Midbrain (tissue), 1 donor: Measurements from ENCODE around the gene EFNB2.

Experiments used
- DNase-seq: peaks from one replicate; lab custom pipeline; 2025; lab: John Stamatoyannopoulos, UW

EFNB2 gene, protein sequence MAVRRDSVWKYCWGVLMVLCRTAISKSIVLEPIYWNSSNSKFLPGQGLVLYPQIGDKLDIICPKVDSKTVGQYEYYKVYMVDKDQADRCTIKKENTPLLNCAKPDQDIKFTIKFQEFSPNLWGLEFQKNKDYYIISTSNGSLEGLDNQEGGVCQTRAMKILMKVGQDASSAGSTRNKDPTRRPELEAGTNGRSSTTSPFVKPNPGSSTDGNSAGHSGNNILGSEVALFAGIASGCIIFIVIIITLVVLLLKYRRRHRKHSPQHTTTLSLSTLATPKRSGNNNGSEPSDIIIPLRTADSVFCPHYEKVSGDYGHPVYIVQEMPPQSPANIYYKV

DNA sequence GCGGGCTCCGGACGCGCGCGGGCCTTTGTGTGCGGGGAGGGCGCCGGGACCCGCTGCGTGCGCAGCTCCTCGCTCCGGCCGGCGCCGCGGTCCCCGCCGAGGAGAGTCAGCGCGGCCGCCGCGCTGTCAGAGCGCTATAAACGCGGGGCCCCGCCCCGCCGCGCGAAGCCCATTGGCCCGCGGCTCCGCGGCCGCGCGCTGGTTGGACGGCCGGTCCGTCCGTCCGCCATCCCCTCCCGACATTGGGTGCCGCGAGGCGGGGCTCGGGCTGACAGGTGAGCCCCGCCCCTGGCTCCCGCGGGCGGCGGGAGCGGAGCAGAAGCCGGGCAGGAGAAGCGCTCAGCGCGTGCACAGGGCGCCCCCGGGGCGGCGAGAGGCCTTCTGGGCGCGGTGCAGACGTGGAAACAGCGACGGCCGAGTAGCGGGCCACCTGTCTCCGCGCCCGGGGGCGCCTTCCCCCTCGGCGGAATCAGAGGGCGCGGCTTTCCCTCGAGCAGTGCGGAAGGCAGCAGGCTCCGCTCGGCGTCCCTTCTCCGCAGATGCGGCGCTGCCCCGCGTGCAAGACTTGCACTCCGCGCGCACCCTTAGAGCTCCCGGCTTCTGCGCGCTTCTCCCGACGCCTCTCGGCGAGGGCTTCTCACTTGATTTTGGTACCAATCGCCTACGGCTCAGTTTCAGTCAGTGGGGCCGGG, at the start of gene EFNB2:
TSS of gene EFNB2 (minus strand) at position 111 of the 692 bp plus-strand sequence. CDS start 698 bp downstream, outside the sequence.
- peak; percentile 89 for DNase-seq

DNA sequence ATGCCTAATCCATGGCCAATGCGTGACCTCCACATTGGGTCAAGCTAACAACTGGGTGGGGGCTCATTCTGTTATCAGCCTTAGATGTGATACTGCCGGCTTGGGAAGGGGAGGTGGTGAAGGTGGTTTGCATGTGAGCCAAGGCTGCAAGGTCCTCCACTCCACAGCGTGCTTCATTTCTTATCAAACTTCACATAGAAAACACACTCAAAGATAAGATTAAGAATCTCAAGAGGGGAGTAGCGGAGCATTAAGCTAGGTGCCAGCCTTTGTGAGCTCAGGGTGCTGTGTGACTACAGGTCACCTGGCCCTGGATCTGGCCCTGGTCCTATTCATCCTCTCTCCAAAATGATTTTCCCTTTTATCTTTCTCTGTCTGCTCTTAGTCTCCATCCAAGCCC, 45.8 kb upstream of the EFNB2 start:
- DNase-seq, result no peak

DNA sequence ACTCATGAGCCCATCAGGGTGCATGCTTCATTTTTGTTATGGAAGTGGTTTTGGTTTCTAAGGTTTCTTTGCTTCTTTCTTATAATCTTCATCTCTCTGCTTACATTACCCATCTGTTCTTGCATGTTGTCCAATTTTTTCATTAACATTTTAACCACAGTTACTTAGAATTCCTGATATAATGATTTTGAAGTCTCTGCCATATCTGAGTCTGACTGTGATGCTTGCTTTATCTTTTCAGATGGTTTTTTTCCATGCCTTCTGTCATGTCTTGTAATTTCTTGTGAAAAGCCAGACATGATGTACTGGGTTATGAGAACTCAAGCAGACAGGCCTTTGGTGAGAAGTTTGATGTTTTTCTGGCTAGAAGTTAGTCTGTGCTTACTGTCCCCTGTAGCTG, 40.4 kb upstream of the EFNB2 start:
- no peak for DNase-seq

DNA sequence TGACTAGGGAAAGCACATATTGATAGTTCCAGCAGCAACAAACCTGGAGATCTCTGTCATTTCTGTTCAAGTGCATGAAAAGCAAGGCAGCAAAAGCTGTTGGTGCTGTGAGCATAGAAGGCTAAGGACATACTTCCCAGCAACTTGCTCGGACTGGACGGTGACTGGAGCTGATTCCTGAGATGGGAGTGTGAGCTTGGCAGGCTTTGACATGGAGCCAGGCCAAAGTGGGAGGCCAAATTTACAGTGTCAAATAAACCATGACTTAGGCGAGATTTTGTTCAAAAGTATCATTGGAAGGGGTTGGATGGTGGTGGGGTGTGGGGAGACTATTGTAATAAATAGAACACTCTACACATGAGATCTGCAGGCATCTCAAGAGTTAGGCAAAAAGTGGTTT, 38.4 kb upstream of the EFNB2 start:
- DNase-seq, result no peak

DNA sequence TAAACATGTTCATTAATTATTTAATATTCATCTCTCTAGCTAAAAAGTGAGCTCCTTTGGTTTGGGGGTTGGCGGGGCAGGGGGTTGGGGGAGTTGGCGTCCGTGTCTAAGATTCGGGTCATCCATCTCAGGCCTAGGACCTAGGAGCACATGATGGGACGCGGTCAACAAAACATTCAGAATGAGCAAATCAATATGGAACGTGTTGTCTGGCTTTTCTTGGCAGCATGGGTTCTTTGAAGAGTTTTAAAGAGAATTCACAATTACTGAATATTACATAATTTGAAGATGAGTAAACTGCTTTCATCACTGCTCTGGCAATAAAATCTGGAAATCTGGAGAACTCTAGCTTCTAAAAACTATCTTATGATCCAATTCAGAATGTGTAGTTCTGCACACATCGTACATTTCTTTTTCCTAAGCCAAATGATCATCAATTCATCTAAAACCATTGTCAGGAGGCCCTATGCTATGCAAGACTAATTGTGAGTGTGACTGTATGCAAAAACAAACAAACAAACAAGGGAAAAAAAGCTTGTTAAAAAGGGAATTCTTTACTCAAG, 37.9 kb upstream of the EFNB2 start:
- no peak for DNase-seq

DNA sequence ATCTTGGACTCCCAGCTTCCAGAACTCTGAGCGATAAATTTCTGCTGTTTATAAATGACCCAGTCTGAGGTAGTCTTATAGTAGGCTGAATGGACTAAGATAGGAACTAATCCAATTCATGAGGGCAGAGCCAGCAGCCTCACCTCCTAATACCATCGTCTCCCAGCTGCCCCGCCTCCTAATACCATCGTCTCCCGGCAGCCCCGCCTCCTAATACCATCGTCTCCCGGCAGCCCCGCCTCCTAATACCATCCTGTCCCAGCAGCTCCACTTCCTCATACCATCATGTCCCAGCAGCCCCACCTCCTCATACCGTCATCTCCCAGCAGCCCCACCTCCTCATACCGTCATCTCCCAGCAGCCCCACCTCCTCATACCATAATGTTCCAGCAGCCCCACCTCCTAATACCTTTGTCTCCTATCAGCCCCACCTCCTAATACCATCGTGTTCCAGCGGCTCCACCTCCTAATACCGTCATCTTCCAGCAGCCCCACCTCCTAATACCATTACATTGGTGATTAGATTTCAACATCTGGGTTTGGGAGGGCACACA, 34.9 kb upstream of the EFNB2 start:
- DNase-seq, result no peak

DNA sequence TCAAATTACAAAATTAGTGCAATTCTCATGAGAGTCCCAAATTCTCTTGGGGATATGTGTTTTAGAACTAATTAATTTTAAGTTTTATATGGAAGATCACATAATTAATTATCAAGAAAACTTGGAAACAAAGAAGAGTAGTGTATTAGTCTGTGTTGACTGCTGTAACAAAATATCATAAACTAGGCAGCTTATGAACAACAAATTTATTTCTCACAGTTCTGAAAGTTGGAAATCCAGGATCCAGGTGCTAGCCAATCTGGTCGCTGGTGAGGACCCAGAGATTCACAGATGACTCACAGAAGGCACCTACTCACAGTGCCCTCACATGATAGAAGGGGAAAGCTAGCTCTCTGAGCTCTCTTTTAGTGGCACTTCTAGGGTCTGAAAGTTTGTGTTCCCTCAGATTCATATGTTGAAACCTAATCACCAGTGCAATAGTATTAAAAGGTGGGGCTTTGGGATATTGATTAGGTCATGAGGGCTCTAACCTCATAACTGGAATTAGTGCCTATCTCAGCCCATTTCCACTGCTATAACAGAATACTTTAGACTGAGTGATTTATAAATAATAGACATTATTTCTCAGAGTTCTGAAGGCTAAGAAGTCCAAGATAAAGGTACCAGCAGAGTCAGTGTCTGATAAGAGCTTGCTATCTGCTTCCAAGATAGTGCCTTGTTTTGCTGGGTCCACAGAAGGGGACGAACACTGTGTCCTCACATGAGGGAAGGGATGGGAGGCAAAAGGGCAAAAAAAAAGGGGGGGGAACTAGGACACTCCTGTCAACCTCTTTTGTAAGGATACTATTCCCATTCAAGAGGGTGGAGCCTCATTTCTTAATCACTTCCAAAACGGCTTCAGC, 34.0 kb upstream of the EFNB2 start:
- DNase-seq, result no peak

DNA sequence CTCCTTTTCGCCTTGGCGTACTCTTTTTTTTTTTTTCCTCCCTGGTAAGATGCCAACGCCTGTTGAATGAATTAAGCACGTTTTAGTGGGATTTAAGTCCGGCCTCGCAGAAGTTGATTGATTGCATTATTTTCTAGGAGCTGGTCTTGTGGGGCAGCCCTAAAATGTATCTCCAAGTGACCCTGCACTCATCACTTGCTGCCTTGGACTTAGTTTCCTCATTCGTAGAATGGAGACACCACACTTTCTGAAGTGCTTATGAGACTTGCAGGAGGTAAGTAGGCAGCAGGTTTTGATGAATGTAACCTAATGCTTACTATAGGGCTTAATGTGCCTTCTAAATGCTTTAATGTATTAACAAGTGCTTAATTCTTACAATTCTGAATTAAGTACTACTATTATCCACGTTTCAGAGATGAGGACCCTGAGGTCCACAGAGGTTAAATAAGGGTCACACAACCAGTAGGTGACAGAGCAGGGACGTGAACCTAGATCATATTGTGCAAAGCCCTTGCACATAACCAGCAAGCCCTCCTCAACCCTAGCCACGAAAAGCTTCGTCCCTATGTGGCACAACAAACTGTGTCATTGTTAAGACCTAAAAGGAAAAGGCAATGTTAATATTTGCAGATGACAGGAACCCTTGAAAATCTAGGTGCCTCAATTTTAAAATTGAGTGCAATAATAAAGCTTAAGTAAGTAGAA, 33.0 kb upstream of the EFNB2 start:
- DNase-seq, result no peak

DNA sequence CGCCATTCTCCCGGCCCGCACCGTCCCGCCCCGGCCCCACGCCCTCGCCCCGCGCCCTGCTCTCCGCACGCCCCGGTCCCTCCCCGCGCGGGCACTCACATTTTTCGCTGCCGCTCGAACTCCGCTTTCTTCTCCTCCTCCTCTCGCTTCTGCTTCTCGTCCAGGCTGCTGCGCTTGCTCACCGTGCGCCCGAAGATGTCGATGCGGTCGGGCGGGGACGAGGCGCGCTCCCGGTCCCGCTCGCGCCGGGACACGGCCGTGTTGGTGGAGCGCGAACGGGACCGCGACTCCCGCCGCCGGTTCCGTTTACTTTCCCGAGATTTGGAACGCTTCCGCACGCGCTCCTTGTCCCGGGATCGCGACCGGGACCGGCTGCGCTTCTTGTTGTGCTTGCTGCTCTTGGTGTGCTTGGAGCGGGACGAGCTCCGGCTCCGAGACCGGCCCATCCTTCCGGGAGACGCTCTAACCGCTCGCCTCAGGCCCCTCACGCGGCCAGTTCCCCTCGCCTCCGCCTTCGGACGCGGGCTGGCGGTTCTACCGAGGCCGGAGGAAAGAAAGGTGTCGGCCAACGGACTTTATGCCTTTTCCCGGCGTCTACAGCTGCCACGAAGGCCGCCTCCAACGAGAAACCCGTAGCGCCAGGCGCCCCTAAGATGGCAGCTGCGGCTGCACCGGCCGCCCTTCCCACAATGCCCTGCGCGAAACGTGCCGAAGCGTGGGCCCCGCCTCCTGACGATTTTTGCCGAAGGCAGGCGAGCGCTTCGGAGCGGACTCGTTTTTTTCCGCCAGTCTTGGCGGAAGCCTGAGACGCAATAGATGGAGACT, 32.2 kb upstream of the EFNB2 start, which contains the start of gene ARGLU1:
TSS of gene ARGLU1 (minus strand) at position 664 of the 825 bp plus-strand sequence. CDS start at position 446, 218 bp downstream.
- DNase-seq, result peak; percentile 92

DNA sequence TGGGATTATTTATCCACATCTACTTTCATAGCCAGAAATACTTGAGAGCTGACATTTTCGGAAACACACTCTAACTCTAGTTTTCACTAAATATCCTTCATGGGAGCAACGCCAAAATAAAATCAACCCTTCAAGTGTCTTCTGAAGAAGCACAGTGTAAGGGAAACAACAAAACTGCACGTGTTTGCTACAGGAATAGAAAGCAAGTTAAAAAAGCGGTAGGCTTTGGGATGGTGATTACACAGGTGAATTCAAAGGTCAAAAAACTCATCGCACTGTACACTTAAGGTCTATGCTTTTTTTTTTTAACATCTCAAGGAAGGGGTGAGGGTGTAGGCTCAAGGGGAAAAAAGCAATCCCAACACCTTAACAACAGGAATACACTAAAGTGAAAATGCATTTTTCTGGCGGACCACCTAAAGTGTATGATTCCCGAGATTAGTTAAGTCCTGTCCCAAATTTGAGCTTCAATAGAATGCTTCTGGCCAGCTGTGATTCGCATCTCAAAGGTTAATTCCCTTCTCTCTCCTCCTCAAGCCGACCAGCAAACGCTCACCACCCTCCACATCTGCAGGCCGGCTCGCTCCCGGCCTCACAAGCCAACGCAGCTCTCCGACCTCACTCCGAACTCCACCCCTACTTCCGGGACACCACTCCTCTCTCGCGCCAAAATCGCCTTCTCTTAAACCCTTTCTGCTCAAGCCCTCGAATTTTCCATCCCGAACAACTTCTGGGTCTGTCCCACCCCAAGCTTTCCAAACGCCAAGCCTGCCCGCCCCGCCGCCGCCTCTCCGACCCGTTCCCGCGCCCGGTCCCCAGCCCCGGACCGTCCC, 31.4 kb upstream of the EFNB2 start:
- peak; percentile 24 for DNase-seq

DNA sequence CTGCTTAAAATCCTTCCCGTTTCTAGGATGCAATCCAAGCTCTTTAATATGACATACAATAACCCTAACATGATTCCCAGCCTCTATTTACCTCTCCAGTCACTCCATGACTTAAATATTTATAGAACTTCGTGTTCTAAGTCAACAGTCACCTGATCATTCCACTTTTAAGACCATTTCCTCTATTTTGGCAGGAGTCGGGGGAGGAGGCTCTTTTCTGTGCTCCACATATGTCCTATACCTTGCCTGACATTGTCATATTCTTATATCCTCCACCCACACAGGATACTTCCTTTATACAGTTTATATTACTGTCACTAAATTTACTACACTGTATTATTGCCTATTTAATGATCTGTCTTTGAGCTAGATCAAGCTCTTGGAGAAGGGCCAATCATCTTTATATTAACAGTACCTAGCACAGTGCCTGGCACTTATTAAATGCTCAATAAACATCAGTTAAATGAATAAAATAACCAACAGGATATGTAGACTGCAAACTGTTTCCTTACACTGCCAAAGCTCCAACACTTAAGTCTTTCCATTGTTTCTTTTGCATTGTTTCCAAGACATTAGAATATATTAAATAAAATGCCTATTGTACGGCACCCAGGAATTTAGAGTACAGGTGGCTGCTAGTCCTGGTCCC, 29.8 kb upstream of the EFNB2 start:
- no peak for DNase-seq

DNA sequence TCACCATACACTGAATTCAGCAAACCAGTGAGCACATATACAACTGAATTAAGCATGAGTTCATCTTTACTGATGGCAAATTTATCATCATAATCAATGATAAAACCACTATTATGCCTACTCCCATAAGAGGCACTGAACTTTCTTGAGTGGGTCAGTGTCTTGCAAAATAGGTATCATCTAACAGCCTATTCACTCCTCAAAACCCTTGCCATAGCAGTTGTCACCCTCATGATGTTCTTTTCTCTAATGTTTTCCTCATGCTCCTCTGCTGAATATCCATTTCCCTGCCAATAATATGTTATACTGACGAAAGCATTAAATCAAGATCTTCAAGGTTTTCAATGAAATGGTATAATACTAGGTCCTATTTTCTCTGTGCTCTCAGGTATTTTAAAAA, 26.8 kb upstream of the EFNB2 start:
- no peak for DNase-seq

DNA sequence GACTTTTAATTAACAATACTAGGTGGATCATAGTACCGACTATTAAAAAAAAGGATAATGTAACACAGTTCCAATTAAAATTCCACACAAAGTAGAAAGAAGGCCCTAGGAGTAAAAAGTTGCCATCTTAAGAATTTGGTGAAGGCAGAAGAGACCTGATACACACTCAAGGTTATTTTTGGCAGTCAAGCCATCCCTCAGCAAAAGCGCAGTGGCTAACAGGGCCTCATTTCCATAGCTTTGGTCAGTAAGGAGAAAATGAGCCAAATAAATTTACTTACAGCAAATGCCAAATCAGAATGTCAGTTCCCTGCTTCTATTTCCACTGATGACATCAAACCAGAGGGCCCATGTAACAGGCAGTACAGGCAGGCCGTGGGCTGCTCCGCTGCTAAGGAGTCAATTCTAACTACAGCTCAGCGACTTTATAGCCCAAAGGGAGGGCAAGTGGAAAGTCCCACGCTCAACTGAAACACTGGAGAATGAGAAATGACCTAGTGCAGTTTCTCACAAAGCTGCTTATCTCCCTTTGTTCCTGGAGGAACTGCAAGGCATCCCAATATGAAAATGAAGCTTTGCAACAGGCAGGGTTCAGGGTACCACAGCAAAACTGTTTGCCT, 26.2 kb upstream of the EFNB2 start:
- no peak for DNase-seq

DNA sequence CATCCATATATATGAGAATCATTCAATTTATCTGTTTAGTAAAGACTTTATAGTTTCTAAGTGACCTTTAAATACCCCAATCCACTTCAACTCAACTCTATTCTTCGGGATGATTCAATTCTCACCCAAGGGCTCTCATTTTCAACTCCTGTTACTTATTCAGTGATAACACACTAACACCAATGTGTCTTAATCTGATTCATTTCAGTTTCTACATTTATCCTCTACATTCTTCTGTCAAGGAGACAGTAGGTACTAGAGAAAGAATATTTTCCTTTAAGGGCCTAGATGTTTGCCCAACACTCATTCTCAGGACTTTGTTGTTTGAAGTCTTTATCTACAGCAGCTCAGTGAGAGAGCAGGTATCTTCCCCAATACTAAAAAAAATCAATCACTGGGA, 25.4 kb upstream of the EFNB2 start:
- DNase-seq, result no peak

DNA sequence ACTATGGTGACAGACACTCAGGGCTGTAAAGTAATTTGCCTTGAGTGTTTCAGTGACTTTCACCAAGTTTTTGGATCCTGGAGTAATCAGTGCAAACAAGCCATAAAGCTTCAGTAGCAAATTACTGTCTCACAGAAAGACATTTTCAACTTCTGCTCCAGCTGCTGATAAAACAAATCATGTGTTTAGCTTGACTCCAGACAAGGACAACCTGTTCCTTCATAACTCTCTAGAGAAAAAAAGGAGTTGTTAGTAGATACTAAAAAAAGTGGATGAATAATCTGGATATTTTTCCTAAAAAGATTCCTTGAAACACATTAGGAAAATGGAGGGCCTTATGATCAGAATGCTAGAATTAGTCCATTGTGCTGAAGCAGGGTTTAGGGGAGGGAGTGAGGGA, 23.1 kb upstream of the EFNB2 start:
- no peak for DNase-seq

DNA sequence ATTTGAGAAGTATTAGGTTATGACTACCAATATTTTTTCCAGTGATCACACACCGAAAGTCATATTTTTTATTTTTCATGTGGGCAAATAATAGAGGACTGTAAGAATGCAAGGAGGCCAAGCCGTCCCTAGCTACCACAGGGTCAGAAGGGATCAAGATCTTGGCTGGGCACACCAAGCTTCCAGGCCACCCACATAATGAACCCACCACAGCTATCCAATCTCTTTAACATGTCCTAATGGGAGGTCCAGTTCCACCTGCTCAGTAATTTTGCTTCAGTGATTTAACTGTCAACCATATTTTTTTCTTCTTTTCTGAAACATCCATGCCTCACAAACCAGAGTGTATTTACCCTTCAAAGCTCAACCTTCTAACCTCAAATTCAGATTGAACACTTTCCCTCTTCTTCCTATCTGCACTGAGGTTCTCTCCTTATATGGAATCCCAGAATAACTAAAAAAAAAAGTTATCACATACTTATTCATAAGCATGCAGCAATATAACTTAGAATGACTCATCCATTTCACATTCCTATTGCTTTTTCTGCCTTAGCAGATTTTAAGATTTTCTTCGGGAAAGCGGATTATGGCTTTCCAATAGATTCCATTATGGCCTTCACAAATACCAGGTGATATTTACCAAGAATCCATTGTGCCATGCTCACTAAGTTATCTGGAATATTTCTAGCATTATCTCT, 20.3 kb upstream of the EFNB2 start:
- DNase-seq, result no peak

DNA sequence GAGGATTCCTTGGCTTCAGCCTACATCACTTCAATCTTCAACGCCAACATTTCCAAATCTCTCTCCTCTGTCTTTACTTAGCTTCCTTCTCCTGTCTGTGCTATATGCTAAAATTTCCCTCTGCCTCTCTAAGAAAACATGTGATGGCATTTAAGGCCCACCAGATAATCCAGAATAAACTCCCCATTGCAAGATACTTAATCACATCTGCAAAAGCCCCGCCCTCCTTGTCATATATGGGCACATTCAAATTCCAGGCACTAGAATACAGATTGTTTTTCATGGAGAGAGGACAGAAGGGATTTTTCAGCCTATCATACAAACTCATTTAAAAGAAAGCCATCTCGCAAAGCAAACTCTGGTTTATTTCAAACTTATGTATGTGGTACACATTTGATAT, 16.3 kb upstream of the EFNB2 start:
- no peak for DNase-seq

DNA sequence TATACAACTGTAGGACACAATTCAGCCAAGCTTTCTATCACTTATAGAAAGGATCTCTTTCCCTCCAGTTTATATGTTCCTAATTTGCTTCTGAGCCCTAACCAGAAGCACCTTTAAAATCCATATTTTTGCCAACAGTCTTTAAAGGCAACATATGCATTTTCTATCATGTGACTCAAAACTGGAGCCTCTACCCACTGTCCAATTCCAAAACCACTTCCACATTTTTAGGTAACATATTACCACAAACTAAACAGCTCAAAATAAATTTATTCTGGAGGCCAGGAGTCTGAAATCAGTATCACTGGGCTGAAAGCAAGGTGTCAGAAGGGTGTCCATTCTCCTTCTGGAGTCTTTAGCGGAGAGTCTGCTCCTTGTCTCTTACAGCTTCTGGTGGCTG, 15.9 kb upstream of the EFNB2 start:
- no peak for DNase-seq
